ENCODE data around the gene GRK1. TPM values are rescaled to one million over a fixed set of nuclear protein-coding genes. Genes with fewer than 3 reads are reported as not detected.
A peak's percentile ranks its signal among the peaks of the same experiment; 100 is the strongest.
"Not testable (repeated sequence)": the region's sequence is repeated elsewhere in the genome, so short reads cannot be mapped to it uniquely, and the experiment has no call there.

Gene GRK1
- total RNA-seq, 1 donor from 2014 or later, result 1.1 TPM

DNA sequence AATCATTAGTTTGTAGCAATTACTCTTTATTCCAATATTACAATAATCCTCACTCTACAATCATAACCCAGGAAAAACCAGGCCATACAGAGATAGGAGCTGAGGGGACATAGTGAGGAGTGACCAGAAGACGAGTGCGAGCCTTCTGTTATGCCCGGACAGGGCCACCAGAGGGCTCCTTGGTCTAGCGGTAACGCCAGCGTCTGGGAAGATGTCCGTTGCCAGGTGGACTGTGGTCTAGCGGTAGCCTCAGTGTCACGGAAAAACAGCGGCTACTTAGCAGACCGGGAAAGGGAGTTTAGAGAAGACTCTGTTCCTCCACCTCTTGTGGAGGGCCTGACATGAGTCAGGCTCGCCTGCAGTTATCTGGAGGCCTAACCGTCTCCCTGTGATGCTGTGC, 45.5 kb upstream of the GRK1 start:
- H3K9me3 Mint-ChIP-seq (ENCODE audit: low read depth); H3K4me3 Mint-ChIP-seq (ENCODE audit: low read depth); H3K27me3 Mint-ChIP-seq; H3K27ac Mint-ChIP-seq; DNase-seq (ENCODE audit: low spot score, unreplicated experiment): not testable (repeated sequence)
- TF ChIP-seq, protein P1, sequence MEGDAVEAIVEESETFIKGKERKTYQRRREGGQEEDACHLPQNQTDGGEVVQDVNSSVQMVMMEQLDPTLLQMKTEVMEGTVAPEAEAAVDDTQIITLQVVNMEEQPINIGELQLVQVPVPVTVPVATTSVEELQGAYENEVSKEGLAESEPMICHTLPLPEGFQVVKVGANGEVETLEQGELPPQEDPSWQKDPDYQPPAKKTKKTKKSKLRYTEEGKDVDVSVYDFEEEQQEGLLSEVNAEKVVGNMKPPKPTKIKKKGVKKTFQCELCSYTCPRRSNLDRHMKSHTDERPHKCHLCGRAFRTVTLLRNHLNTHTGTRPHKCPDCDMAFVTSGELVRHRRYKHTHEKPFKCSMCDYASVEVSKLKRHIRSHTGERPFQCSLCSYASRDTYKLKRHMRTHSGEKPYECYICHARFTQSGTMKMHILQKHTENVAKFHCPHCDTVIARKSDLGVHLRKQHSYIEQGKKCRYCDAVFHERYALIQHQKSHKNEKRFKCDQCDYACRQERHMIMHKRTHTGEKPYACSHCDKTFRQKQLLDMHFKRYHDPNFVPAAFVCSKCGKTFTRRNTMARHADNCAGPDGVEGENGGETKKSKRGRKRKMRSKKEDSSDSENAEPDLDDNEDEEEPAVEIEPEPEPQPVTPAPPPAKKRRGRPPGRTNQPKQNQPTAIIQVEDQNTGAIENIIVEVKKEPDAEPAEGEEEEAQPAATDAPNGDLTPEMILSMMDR (IDR thresholded peaks at IDR 0.05; ENCODE audit: unreplicated experiment), result peak; percentile 42
- Mint-ChIP-seq H3K4me1 (ENCODE audit: low read depth) (peaks cover 11% of the 10 kb centered on the region), H3K36me3 (ENCODE audit: insufficient read depth) (peaks cover 30% of the 10 kb centered on the region)

- not testable (repeated sequence) for H3K4me1 Mint-ChIP-seq (ENCODE audit: low read depth); H3K27me3 Mint-ChIP-seq; H3K27ac Mint-ChIP-seq; H3K4me3 Mint-ChIP-seq (ENCODE audit: low read depth); H3K9me3 Mint-ChIP-seq (ENCODE audit: low read depth); DNase-seq (ENCODE audit: low spot score, unreplicated experiment)
- H3K36me3 Mint-ChIP-seq (ENCODE audit: insufficient read depth), result peaks cover 32% of the 10 kb centered on the region
Measured at GRCh38 chr13:113621986-113622550, 45.0 kb upstream of the GRK1 start.

GRCh38 chr13:113622791-113623490, 44.1 kb upstream of the GRK1 start:
- H3K4me3 Mint-ChIP-seq (ENCODE audit: low read depth), result no peak overlapping the region
- H3K9me3 Mint-ChIP-seq (ENCODE audit: low read depth), result no peaks in the 10 kb centered on the region
- peaks cover 3% of the 10 kb centered on the region for H3K4me1 Mint-ChIP-seq (ENCODE audit: low read depth)
- DNase-seq (ENCODE audit: low spot score, unreplicated experiment), result no peak
- H3K27me3 Mint-ChIP-seq, result no peaks in the 10 kb centered on the region
- peak overlapping the region; percentile 71 for H3K27ac Mint-ChIP-seq
- TF ChIP-seq, protein P1 (IDR thresholded peaks at IDR 0.05; ENCODE audit: unreplicated experiment), result no peak
- H3K36me3 Mint-ChIP-seq (ENCODE audit: insufficient read depth), result peaks cover 32% of the 10 kb centered on the region

DNA sequence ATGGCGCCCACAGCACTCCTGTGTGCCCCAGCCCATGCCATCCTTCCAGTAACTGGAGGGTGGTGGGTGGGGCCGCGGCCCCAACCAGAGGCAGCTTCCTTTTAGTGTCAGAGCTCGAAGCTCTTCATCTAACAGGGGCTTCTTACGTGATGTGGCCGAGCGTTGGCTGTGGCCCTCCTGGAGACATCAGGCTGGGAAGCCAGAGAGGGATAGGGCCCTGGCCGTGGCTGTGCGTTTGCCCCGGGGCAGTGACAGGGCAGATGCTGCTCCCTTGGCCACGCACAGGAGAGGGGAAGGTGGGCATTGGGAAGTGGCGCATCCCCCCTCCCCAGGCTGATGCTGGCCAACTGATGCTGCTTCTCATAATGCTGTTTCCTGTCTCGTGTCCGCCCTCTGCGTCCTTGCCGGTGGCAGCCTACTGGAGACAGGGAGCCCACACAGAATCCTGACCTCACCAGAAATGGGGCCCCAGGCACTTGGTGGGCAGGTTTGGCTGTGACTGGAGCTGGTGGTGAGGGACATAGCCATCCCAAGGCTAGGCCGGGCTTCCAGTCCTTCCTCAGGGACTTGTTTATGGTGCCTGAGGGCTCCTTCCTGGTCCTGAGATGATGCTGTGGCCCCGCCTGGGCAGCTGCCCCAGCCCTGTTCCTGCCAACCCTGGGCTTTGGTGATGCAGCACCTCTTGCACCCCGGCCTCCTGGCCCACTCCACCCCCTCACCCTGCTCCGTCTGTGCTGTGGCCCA, 43.4 kb upstream of the GRK1 start:
- H3K36me3 Mint-ChIP-seq (ENCODE audit: insufficient read depth), result peaks cover 31% of the 10 kb centered on the region
- H3K27me3 Mint-ChIP-seq, result no peaks in the 10 kb centered on the region
- H3K4me3 Mint-ChIP-seq (ENCODE audit: low read depth), result no peak overlapping the region
- no peaks in the 10 kb centered on the region for H3K9me3 Mint-ChIP-seq (ENCODE audit: low read depth)
- H3K4me1 Mint-ChIP-seq (ENCODE audit: low read depth), result no peaks in the 10 kb centered on the region
- DNase-seq (ENCODE audit: low spot score, unreplicated experiment), result no peak
- TF ChIP-seq, protein P1 (IDR thresholded peaks at IDR 0.05; ENCODE audit: unreplicated experiment), result no peak
- H3K27ac Mint-ChIP-seq, result no peak overlapping the region

GRCh38 chr13:113624235-113624587, 42.8 kb upstream of the GRK1 start:
- Mint-ChIP-seq H3K4me3 (ENCODE audit: low read depth) (no peak overlapping the region), H3K27ac (no peak overlapping the region), H3K4me1 (ENCODE audit: low read depth) (no peaks in the 10 kb centered on the region), H3K9me3 (ENCODE audit: low read depth) (no peaks in the 10 kb centered on the region), H3K36me3 (ENCODE audit: insufficient read depth) (peaks cover 30% of the 10 kb centered on the region), H3K27me3 (no peaks in the 10 kb centered on the region)
- no peak for DNase-seq (ENCODE audit: low spot score, unreplicated experiment)
- TF ChIP-seq, protein P1 (IDR thresholded peaks at IDR 0.05; ENCODE audit: unreplicated experiment), result no peak

- H3K4me1 Mint-ChIP-seq (ENCODE audit: low read depth); H3K4me3 Mint-ChIP-seq (ENCODE audit: low read depth); DNase-seq (ENCODE audit: low spot score, unreplicated experiment); H3K27ac Mint-ChIP-seq; H3K9me3 Mint-ChIP-seq (ENCODE audit: low read depth); H3K27me3 Mint-ChIP-seq: not testable (repeated sequence)
- peaks cover 32% of the 10 kb centered on the region for H3K36me3 Mint-ChIP-seq (ENCODE audit: insufficient read depth)
Measured at GRCh38 chr13:113624640-113625304, 42.2 kb upstream of the GRK1 start.

All from progenitor cell of endocrine pancreas (in vitro differentiated cells).